K562 (cell line): Measurements from ENCODE around the gene HAPSTR1. TPM values are rescaled to one million over a fixed set of nuclear protein-coding genes. Genes with fewer than 3 reads are reported as not detected.

Source experiments
- ATF1 ChIP-seq, 2 experiments: fragments of 450-650 bp in 1 of 2; IDR thresholded peaks; 2 replicates each; pipeline ENCODE4 v1.6.1; 2016; ENCODE audit warnings: missing compliant biosample characterization in 1 of 2, missing genetic modification characterization in 1 of 2
- CAMTA2 ChIP-seq: fragments of 250-450 bp; sonication (Bioruptor Pico); conservative IDR thresholded peaks from 2 replicates; pipeline ENCODE4 v1.5.1; 2022
- CREB1 ChIP-seq, 2 experiments: sonication (generic) in 1 of 2; formaldehyde crosslinking in 1 of 2; IDR thresholded peaks; 2 replicates each; pipeline versions ENCODE4 v1.6.1 to v1.8.0; 2012 to 2022; ENCODE audit warnings: inconsistent platforms in 1 of 2, mild to moderate bottlenecking in 1 of 2, missing genetic modification reagents in 1 of 2, moderate library complexity in 1 of 2
- CTBP1 ChIP-seq: fragments of 450-650 bp; IDR thresholded peaks from 2 replicates; pipeline ENCODE4 v1.6.1; 2016; ENCODE audit warnings: borderline replicate concordance
- HCFC1 ChIP-seq: IDR thresholded peaks from 2 replicates; pipeline ENCODE4 v1.6.1; 2012; ENCODE audit warnings: low read depth, low read length, improper control_type of control experiment
- HMG20B ChIP-seq: fragments of 250-450 bp; sonication (Bioruptor Pico); IDR thresholded peaks from 2 replicates; pipeline ENCODE4 v1.5.0; 2021; ENCODE audit warnings: mild to moderate bottlenecking
- POLR2B ChIP-seq: fragments of 450-650 bp; IDR thresholded peaks from 2 replicates; pipeline ENCODE4 v1.6.1; 2018; ENCODE audit warnings: low read depth; ENCODE audit not compliant: partially characterized antibody
- PTRF ChIP-seq: fragments of 450-650 bp; IDR thresholded peaks from 2 replicates; pipeline ENCODE4 v1.6.1; 2016; ENCODE audit warnings: mild to moderate bottlenecking, missing genetic modification characterization, missing compliant biosample characterization
- RBM15 ChIP-seq: fragments of 200-400 bp; formaldehyde crosslinking; IDR thresholded peaks from 2 replicates; pipeline ENCODE4 v1.6.1; 2018; ENCODE audit warnings: mild to moderate bottlenecking, low read length, moderate library complexity; ENCODE audit not compliant: insufficient read depth
- SMARCB1 ChIP-seq: IDR thresholded peaks from 2 replicates; pipeline ENCODE4 v1.6.1; 2011; ENCODE audit warnings: improper control_type of control experiment, low read depth; ENCODE audit not compliant: insufficient read length
- TAF9B ChIP-seq: fragments of 450-650 bp; IDR thresholded peaks from 2 replicates; pipeline ENCODE4 v1.6.1; 2018; ENCODE audit warnings: mild to moderate bottlenecking; ENCODE audit not compliant: partially characterized antibody
- ZKSCAN3 ChIP-seq: fragments of 250-450 bp; sonication (Bioruptor Pico); IDR thresholded peaks from 2 replicates; pipeline ENCODE4 v1.4.0; 2020
- ZNF24 ChIP-seq: fragments of 450-650 bp; IDR thresholded peaks from 2 replicates; pipeline ENCODE4 v1.6.1; 2016
- ZNF274 ChIP-seq: IDR thresholded peaks from 2 replicates; pipeline ENCODE4 v1.6.1; 2011; ENCODE audit warnings: low read depth, mild to moderate bottlenecking, low read length, moderate library complexity, borderline replicate concordance
- ZNF436 ChIP-seq: fragments of 250-450, 450-650 bp; sonication (Bioruptor Pico); formaldehyde crosslinking; IDR thresholded peaks from 2 replicates; pipeline ENCODE4 v1.7.0; 2020; ENCODE audit warnings: mild to moderate bottlenecking
- ZNF586 ChIP-seq: fragments of 450-650 bp; formaldehyde crosslinking; conservative IDR thresholded peaks from 2 replicates; pipeline ENCODE4 v1.4.0; 2020; ENCODE audit warnings: mild to moderate bottlenecking, moderate library complexity
- ZNF764 ChIP-seq: fragments of 250-450 bp; sonication (Bioruptor Pico); IDR thresholded peaks from 2 replicates; pipeline ENCODE4 v1.4.0; 2020; ENCODE audit warnings: low read depth, mild to moderate bottlenecking, moderate library complexity
- polyA plus RNA-seq, 8 experiments: library from polyadenylated mRNA; depleted of rRNA in 4 of 8; stranded (reverse) in 5 of 8; unstranded in 3 of 8; fragments of >200 nt; fragmentation: Nextera tagmentation in 2 of 8; fragmentation: Illumina TruSeq in 1 of 8; extraction: Ambion mirVana in 2 of 8; extraction: Trizol in 1 of 8; gene quantifications; 2 replicates each; pipeline versions ENCODE4 v1.2.1 to v1.2.3, GENCODE V29; 2011 to 2014; ENCODE audit warnings: inconsistent platforms in 1 of 8, missing spikeins in 1 of 8
- total RNA-seq, 7 experiments: library from RNA; depleted of rRNA in 6 of 7; stranded (reverse); fragments of >200 nt in 6 of 7; fragmentation: Illumina TruSeq in 2 of 7; extraction: Trizol in 2 of 7; gene quantifications; 2 replicates each; pipeline versions ENCODE4 v1.2.1 to v1.2.3, GENCODE V29; 2011 to 2021; ENCODE audit warnings: low replicate concordance in 1 of 7
- TF ChIP-seq, protein P1 (sequence below): fragments of 450-650 bp; formaldehyde crosslinking; IDR thresholded peaks from 2 replicates; pipeline ENCODE4 v1.4.0; 2020; ENCODE audit warnings: mild to moderate bottlenecking, moderate library complexity
- TF ChIP-seq, protein P2 (sequence below), 3 experiments: fragments of 200-800 bp in 1 of 3; sonication (Bioruptor generic) in 1 of 3; sonication (generic) in 1 of 3; formaldehyde crosslinking in 1 of 3; IDR thresholded peaks; 2 replicates each; pipeline versions ENCODE4 v1.6.1 to v1.8.0; 2016 to 2022; ENCODE audit warnings: mild to moderate bottlenecking in 2 of 3, missing compliant biosample characterization in 2 of 3, missing genetic modification characterization in 2 of 3, missing genetic modification reagents in 1 of 3
- TF ChIP-seq, protein P3 (sequence below): fragments of 450-650 bp; conservative IDR thresholded peaks from 2 replicates; pipeline ENCODE4 v1.6.1; 2016; ENCODE audit warnings: missing genetic modification characterization, low read depth, mild to moderate bottlenecking, control low read depth, missing compliant biosample characterization
- TF ChIP-seq, protein P4 (sequence below): fragments of 450-650 bp; IDR thresholded peaks from 2 replicates; pipeline ENCODE4 v1.6.1; 2016; ENCODE audit warnings: mild to moderate bottlenecking

The HAPSTR1 gene
- total and polyA plus RNA-seq, 9 of the 15 experiments (the other 6 are each of a cell fraction or from before 2014, with no cell fraction given): 10.8 to 67.9 (median 36.5) TPM

DNA sequence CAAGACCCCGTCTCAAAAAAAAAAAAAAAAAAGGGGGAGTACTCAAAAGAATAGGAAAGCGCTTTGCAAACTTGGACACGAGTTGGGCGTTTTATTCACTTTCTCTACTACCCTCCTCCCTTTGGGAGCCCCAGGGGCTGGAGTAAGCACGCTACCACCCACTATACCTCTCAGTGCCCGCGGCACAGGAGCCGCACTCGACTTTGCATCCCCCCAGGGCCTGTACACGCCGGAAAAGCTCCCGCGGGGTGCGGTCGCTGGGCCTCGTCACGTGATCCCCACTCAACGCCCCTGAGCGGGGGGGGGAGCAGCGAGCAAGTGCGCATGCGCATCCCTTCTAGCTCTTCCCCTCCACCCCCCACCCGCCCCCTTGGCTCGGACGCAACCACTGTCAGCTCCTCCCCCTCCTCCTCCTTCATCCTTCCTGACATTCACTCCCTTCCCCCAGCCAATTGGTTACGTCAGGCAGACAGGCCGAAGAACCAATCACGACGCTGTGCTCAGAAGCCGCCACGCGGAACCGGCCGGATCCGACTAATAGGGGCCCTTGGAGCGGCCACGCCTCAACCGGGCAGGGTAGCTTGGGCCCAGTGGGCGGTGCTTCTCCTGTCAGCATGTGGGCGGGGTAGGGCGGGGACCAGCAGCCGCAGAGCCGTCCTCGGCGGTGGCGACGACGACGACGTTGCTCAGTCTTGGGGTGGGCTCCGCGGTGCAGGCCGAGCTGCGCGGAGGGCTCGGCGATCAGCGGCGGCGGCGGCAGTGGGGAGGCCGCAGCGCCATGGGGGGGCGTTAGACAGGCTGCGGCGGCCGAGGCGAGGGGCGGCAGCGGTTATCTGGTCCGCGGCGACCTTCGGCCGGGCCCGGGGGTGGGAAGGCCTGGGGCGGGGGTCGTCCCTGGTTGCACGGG, at the start of gene HAPSTR1 (continued):
- TF ChIP-seq, protein P1, sequence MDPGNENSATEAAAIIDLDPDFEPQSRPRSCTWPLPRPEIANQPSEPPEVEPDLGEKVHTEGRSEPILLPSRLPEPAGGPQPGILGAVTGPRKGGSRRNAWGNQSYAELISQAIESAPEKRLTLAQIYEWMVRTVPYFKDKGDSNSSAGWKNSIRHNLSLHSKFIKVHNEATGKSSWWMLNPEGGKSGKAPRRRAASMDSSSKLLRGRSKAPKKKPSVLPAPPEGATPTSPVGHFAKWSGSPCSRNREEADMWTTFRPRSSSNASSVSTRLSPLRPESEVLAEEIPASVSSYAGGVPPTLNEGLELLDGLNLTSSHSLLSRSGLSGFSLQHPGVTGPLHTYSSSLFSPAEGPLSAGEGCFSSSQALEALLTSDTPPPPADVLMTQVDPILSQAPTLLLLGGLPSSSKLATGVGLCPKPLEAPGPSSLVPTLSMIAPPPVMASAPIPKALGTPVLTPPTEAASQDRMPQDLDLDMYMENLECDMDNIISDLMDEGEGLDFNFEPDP (CRISPR knock-in tag): no peak
- TF ChIP-seq HMG20B (CRISPR knock-in tag) (no peak), PTRF (no peak), SMARCB1 (no peak), ZNF274 (no peak), ZNF24 (no peak), POLR2B (peak; percentile 88), ZKSCAN3 (CRISPR knock-in tag) (no peak), CREB1 (IDR thresholded peaks at IDR 0.05) (peak; percentile 78), CREB1 (CRISPR knock-in tag; IDR thresholded peaks at IDR 0.05) (peak; percentile 82), ATF1 (CRISPR knock-in tag; IDR thresholded peaks at IDR 0.05) (peak; percentile 39; the same call in 1 of the 2 replicates), ATF1 (tag; IDR thresholded peaks at IDR 0.05) (peak; percentile 73), CAMTA2 (CRISPR knock-in tag) (no peak), ZNF764 (CRISPR knock-in tag) (no peak), HCFC1 (peak; percentile 48), ZNF436 (CRISPR knock-in tag) (no peak), ZNF586 (CRISPR knock-in tag) (no peak), TAF9B (peak; percentile 66), CTBP1 (no peak), RBM15 (no peak)
- TF ChIP-seq, protein P2, sequence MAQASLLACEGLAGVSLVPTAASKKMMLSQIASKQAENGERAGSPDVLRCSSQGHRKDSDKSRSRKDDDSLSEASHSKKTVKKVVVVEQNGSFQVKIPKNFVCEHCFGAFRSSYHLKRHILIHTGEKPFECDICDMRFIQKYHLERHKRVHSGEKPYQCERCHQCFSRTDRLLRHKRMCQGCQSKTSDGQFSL (CRISPR knock-in tag; IDR thresholded peaks at IDR 0.05): peak; percentile 85
- TF ChIP-seq, protein P2 (tag; IDR thresholded peaks at IDR 0.05): peak in 1 of 2 experiments; percentile 93; a peak in 2 of 4 replicates
- TF ChIP-seq, protein P3, sequence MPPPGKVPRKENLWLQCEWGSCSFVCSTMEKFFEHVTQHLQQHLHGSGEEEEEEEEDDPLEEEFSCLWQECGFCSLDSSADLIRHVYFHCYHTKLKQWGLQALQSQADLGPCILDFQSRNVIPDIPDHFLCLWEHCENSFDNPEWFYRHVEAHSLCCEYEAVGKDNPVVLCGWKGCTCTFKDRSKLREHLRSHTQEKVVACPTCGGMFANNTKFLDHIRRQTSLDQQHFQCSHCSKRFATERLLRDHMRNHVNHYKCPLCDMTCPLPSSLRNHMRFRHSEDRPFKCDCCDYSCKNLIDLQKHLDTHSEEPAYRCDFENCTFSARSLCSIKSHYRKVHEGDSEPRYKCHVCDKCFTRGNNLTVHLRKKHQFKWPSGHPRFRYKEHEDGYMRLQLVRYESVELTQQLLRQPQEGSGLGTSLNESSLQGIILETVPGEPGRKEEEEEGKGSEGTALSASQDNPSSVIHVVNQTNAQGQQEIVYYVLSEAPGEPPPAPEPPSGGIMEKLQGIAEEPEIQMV (tag): no peak
- TF ChIP-seq, protein P4, sequence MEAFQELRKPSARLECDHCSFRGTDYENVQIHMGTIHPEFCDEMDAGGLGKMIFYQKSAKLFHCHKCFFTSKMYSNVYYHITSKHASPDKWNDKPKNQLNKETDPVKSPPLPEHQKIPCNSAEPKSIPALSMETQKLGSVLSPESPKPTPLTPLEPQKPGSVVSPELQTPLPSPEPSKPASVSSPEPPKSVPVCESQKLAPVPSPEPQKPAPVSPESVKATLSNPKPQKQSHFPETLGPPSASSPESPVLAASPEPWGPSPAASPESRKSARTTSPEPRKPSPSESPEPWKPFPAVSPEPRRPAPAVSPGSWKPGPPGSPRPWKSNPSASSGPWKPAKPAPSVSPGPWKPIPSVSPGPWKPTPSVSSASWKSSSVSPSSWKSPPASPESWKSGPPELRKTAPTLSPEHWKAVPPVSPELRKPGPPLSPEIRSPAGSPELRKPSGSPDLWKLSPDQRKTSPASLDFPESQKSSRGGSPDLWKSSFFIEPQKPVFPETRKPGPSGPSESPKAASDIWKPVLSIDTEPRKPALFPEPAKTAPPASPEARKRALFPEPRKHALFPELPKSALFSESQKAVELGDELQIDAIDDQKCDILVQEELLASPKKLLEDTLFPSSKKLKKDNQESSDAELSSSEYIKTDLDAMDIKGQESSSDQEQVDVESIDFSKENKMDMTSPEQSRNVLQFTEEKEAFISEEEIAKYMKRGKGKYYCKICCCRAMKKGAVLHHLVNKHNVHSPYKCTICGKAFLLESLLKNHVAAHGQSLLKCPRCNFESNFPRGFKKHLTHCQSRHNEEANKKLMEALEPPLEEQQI: no peak
